RWPE1 (cell line): ENCODE results near the gene MFF.

Experiments used
- CTCF ChIA-PET: fragments of 350-600 bp; sonication (Branson Sonifier 250); formaldehyde crosslinking; extraction: SDS; loops from one replicate; lab custom pipeline; 2021; lab: Yijun Ruan, JAX
- POLR2A ChIA-PET: fragments of 400-600 bp; formaldehyde crosslinking; extraction: SDS; loops from one replicate; lab custom pipeline; 2020; ENCODE audit warnings: antibody characterized with exemption; ENCODE audit not compliant: low non-redundant PET; lab: Yijun Ruan, JAX
- DNase-seq: peaks from one replicate; pipeline ENCODE4 v3.0.0; 2012; ENCODE audit warnings: low spot score
- H3K27ac ChIP-seq: fragments of 450-650 bp; 2 replicates; pipeline ENCODE4 v1.5.1; 2017
- CTCF ChIP-seq: fragments of 450-650 bp; conservative IDR thresholded peaks from 2 replicates; pipeline ENCODE4 v1.5.1; 2017; ENCODE audit warnings: low read depth, mild to moderate bottlenecking

MFF gene

GRCh38 chr2:227367427-227367795, 42.4 kb downstream of the MFF start:
- TF ChIP-seq CTCF = no peak
- ChIA-PET CTCF (no interaction called here), POLR2A (no interaction called here)
- no peak overlapping the region for H3K27ac ChIP-seq
- DNase-seq = no peak

- no peak for TF ChIP-seq CTCF
- no peak for DNase-seq
- ChIA-PET CTCF (no interaction called here), POLR2A (no interaction called here)
- no peak overlapping the region for H3K27ac ChIP-seq
Measured at GRCh38 chr2:227368574-227368973, 43.5 kb downstream of the MFF start.

GRCh38 chr2:227370092-227370491, 45.0 kb downstream of the MFF start:
- ChIA-PET POLR2A (no interaction called here), CTCF (no interaction called here)

GRCh38 chr2:227370791-227371312, 45.8 kb downstream of the MFF start:
- CTCF ChIA-PET = no interaction called here
- no peak overlapping the region for H3K27ac ChIP-seq

More at GRCh38 chr2:227370092-227370491, 45.0 kb downstream of the MFF start:
- no peak for TF ChIP-seq CTCF
- no peak for DNase-seq
- H3K27ac ChIP-seq = no peak overlapping the region

GRCh38 chr2:227373389-227373788, 48.3 kb downstream of the MFF start:
- POLR2A ChIA-PET = no interaction called here
- no peak for DNase-seq
- no peak for TF ChIP-seq CTCF
- CTCF ChIA-PET = interaction anchor here (0.6 kb wide), 1 partner anchor 22 kb away, joined by 3 read pairs; no protein-coding TSS in a partner anchor
- H3K27ac ChIP-seq = no peak overlapping the region

More at GRCh38 chr2:227370791-227371312, 45.8 kb downstream of the MFF start:
- no peak for TF ChIP-seq CTCF
- POLR2A ChIA-PET = no interaction called here
- DNase-seq = no peak

GRCh38 chr2:227374158-227374557, 49.1 kb downstream of the MFF start:
- CTCF ChIA-PET = no interaction called here
- no peak for DNase-seq
- POLR2A ChIA-PET = no interaction called here
- no peak overlapping the region for H3K27ac ChIP-seq
- no peak for TF ChIP-seq CTCF
